ENCODE data around the gene TCF4.

Gene TCF4

GRCh38 chr18:55401638-55402191 is 186.3 kb downstream of the TCF4 start:
- Histone ChIP-seq H3K27ac (ENCODE audit: low read length) (no peak overlapping the region), H3K4me1 (ENCODE audit: control insufficient read depth, low read depth, low read length) (peaks cover 71% of the 10 kb centered on the region), H3K27me3 (ENCODE audit: control insufficient read depth, insufficient read depth, low read length) (no peaks in the 10 kb centered on the region), H3K9me3 (ENCODE audit: control insufficient read depth, low read depth, low read length) (no peaks in the 10 kb centered on the region), H3K9ac (ENCODE audit: low read length) (no peak overlapping the region), H3K4me3 (ENCODE audit: low read length) (peak overlapping the region; percentile 29), H3K36me3 (ENCODE audit: control insufficient read depth, low read depth, low read length) (no peaks in the 10 kb centered on the region)

GRCh38 chr18:55400590-55401541 is 187.1 kb downstream of the TCF4 start:
- Histone ChIP-seq H3K36me3 (ENCODE audit: control insufficient read depth, low read depth, low read length) (no peaks in the 10 kb centered on the region), H3K27ac (ENCODE audit: low read length) (no peak overlapping the region), H3K4me1 (ENCODE audit: control insufficient read depth, low read depth, low read length) (peaks cover 64% of the 10 kb centered on the region), H3K4me3 (ENCODE audit: low read length) (no peak overlapping the region), H3K9me3 (ENCODE audit: control insufficient read depth, low read depth, low read length) (no peaks in the 10 kb centered on the region), H3K27me3 (ENCODE audit: control insufficient read depth, insufficient read depth, low read length) (no peaks in the 10 kb centered on the region), H3K9ac (ENCODE audit: low read length) (no peak overlapping the region)

- no peaks in the 10 kb centered on the region for H3K9me3 ChIP-seq (ENCODE audit: control insufficient read depth, low read depth, low read length)
- peaks cover 56% of the 10 kb centered on the region for H3K4me1 ChIP-seq (ENCODE audit: control insufficient read depth, low read depth, low read length)
- H3K27ac ChIP-seq (ENCODE audit: low read length): no peak overlapping the region
- no peak overlapping the region for H3K4me3 ChIP-seq (ENCODE audit: low read length)
- no peaks in the 10 kb centered on the region for H3K36me3 ChIP-seq (ENCODE audit: control insufficient read depth, low read depth, low read length)
- H3K27me3 ChIP-seq (ENCODE audit: control insufficient read depth, insufficient read depth, low read length): no peaks in the 10 kb centered on the region
- H3K9ac ChIP-seq (ENCODE audit: low read length): no peak overlapping the region
Observed at GRCh38 chr18:55400081-55400480, 187.9 kb downstream of the TCF4 start.

- Histone ChIP-seq H3K27me3 (ENCODE audit: control insufficient read depth, insufficient read depth, low read length) (no peaks in the 10 kb centered on the region), H3K9ac (ENCODE audit: low read length) (no peak overlapping the region), H3K27ac (ENCODE audit: low read length) (no peak overlapping the region), H3K9me3 (ENCODE audit: control insufficient read depth, low read depth, low read length) (no peaks in the 10 kb centered on the region), H3K36me3 (ENCODE audit: control insufficient read depth, low read depth, low read length) (no peaks in the 10 kb centered on the region), H3K4me1 (ENCODE audit: control insufficient read depth, low read depth, low read length) (peaks cover 46% of the 10 kb centered on the region), H3K4me3 (ENCODE audit: low read length) (no peak overlapping the region)
Observed at GRCh38 chr18:55398858-55399257, 189.1 kb downstream of the TCF4 start.

- H3K9me3 ChIP-seq (ENCODE audit: control insufficient read depth, low read depth, low read length): no peaks in the 10 kb centered on the region
- H3K4me1 ChIP-seq (ENCODE audit: control insufficient read depth, low read depth, low read length): peaks cover 29% of the 10 kb centered on the region
- no peak overlapping the region for H3K9ac ChIP-seq (ENCODE audit: low read length)
- H3K4me3 ChIP-seq (ENCODE audit: low read length): no peak overlapping the region
- no peak overlapping the region for H3K27ac ChIP-seq (ENCODE audit: low read length)
- no peaks in the 10 kb centered on the region for H3K27me3 ChIP-seq (ENCODE audit: control insufficient read depth, insufficient read depth, low read length)
- no peaks in the 10 kb centered on the region for H3K36me3 ChIP-seq (ENCODE audit: control insufficient read depth, low read depth, low read length)
Observed at GRCh38 chr18:55396979-55397378, 191.0 kb downstream of the TCF4 start.

- H3K27me3 ChIP-seq (ENCODE audit: control insufficient read depth, insufficient read depth, low read length): no peaks in the 10 kb centered on the region
- no peaks in the 10 kb centered on the region for H3K9me3 ChIP-seq (ENCODE audit: control insufficient read depth, low read depth, low read length)
- H3K4me3 ChIP-seq (ENCODE audit: low read length): no peak overlapping the region
- no peak overlapping the region for H3K9ac ChIP-seq (ENCODE audit: low read length)
- H3K4me1 ChIP-seq (ENCODE audit: control insufficient read depth, low read depth, low read length): peaks cover 23% of the 10 kb centered on the region
- H3K27ac ChIP-seq (ENCODE audit: low read length): no peak overlapping the region
- H3K36me3 ChIP-seq (ENCODE audit: control insufficient read depth, low read depth, low read length): no peaks in the 10 kb centered on the region
Observed at GRCh38 chr18:55396267-55396905, 191.6 kb downstream of the TCF4 start.

GRCh38 chr18:55395799-55396198 is 192.2 kb downstream of the TCF4 start:
- Histone ChIP-seq H3K9me3 (ENCODE audit: control insufficient read depth, low read depth, low read length) (no peaks in the 10 kb centered on the region), H3K36me3 (ENCODE audit: control insufficient read depth, low read depth, low read length) (no peaks in the 10 kb centered on the region), H3K27ac (ENCODE audit: low read length) (no peak overlapping the region), H3K9ac (ENCODE audit: low read length) (no peak overlapping the region), H3K4me1 (ENCODE audit: control insufficient read depth, low read depth, low read length) (peaks cover 17% of the 10 kb centered on the region), H3K4me3 (ENCODE audit: low read length) (no peak overlapping the region), H3K27me3 (ENCODE audit: control insufficient read depth, insufficient read depth, low read length) (no peaks in the 10 kb centered on the region)

- no peak overlapping the region for H3K27ac ChIP-seq (ENCODE audit: low read length)
- no peaks in the 10 kb centered on the region for H3K36me3 ChIP-seq (ENCODE audit: control insufficient read depth, low read depth, low read length)
- H3K9ac ChIP-seq (ENCODE audit: low read length): no peak overlapping the region
- H3K4me3 ChIP-seq (ENCODE audit: low read length): no peak overlapping the region
- no peaks in the 10 kb centered on the region for H3K9me3 ChIP-seq (ENCODE audit: control insufficient read depth, low read depth, low read length)
- no peaks in the 10 kb centered on the region for H3K4me1 ChIP-seq (ENCODE audit: control insufficient read depth, low read depth, low read length)
- H3K27me3 ChIP-seq (ENCODE audit: control insufficient read depth, insufficient read depth, low read length): no peaks in the 10 kb centered on the region
Observed at GRCh38 chr18:55390898-55391297, 197.1 kb downstream of the TCF4 start.

GRCh38 chr18:55387139-55387984 is 200.6 kb downstream of the TCF4 start:
- Histone ChIP-seq H3K27me3 (ENCODE audit: control insufficient read depth, insufficient read depth, low read length) (no peaks in the 10 kb centered on the region), H3K4me1 (ENCODE audit: control insufficient read depth, low read depth, low read length) (no peaks in the 10 kb centered on the region), H3K4me3 (ENCODE audit: low read length) (no peak overlapping the region), H3K36me3 (ENCODE audit: control insufficient read depth, low read depth, low read length) (no peaks in the 10 kb centered on the region), H3K27ac (ENCODE audit: low read length) (no peak overlapping the region), H3K9me3 (ENCODE audit: control insufficient read depth, low read depth, low read length) (peaks cover 7% of the 10 kb centered on the region), H3K9ac (ENCODE audit: low read length) (no peak overlapping the region)

- Histone ChIP-seq H3K27me3 (ENCODE audit: control insufficient read depth, insufficient read depth, low read length) (no peaks in the 10 kb centered on the region), H3K9me3 (ENCODE audit: control insufficient read depth, low read depth, low read length) (peaks cover 7% of the 10 kb centered on the region), H3K4me1 (ENCODE audit: control insufficient read depth, low read depth, low read length) (peaks cover under 1% of the 10 kb centered on the region), H3K27ac (ENCODE audit: low read length) (no peak overlapping the region), H3K9ac (ENCODE audit: low read length) (no peak overlapping the region), H3K36me3 (ENCODE audit: control insufficient read depth, low read depth, low read length) (no peaks in the 10 kb centered on the region), H3K4me3 (ENCODE audit: low read length) (no peak overlapping the region)
Observed at GRCh38 chr18:55386545-55386944, 201.4 kb downstream of the TCF4 start.

GRCh38 chr18:55385770-55386169 is 202.2 kb downstream of the TCF4 start:
- H3K27ac ChIP-seq (ENCODE audit: low read length): no peak overlapping the region

More at GRCh38 chr18:55385770-55386169, 202.2 kb downstream of the TCF4 start:
- Histone ChIP-seq H3K4me1 (ENCODE audit: control insufficient read depth, low read depth, low read length) (peaks cover 4% of the 10 kb centered on the region), H3K9ac (ENCODE audit: low read length) (no peak overlapping the region), H3K9me3 (ENCODE audit: control insufficient read depth, low read depth, low read length) (peaks cover 7% of the 10 kb centered on the region), H3K27me3 (ENCODE audit: control insufficient read depth, insufficient read depth, low read length) (no peaks in the 10 kb centered on the region), H3K4me3 (ENCODE audit: low read length) (no peak overlapping the region), H3K36me3 (ENCODE audit: control insufficient read depth, low read depth, low read length) (no peaks in the 10 kb centered on the region)

Data from iPS-18a (cell line).